HEK293 (cell line): ENCODE measurements around the gene MAP3K6.

ENCODE experiments used
- BCL11B ChIP-seq: fragments of 450-650 bp; formaldehyde crosslinking; IDR thresholded peaks from 2 replicates; pipeline ENCODE4 v1.5.1; 2016; ENCODE audit warnings: low read depth, missing biosample characterization, missing genetic modification characterization
- PATZ1 ChIP-seq: fragments of 450-650 bp; formaldehyde crosslinking; IDR thresholded peaks from 2 replicates; pipeline ENCODE4 v1.5.1; 2016; ENCODE audit warnings: missing biosample characterization, missing genetic modification characterization
- REST ChIP-seq: fragments of 450-650 bp; formaldehyde crosslinking; IDR thresholded peaks from 2 replicates; pipeline ENCODE4 v1.5.1; 2016; ENCODE audit warnings: missing biosample characterization, missing genetic modification characterization
- SALL2 ChIP-seq: fragments of 450-650 bp; formaldehyde crosslinking; IDR thresholded peaks from 2 replicates; pipeline ENCODE4 v1.5.0; 2017; ENCODE audit warnings: missing biosample characterization, mild to moderate bottlenecking, missing genetic modification characterization, borderline replicate concordance
- SCRT2 ChIP-seq: fragments of 450-650 bp; formaldehyde crosslinking; IDR thresholded peaks from 2 replicates; pipeline ENCODE4 v1.5.1; 2016; ENCODE audit warnings: missing biosample characterization, missing genetic modification characterization
- SP2 ChIP-seq: fragments of 450-650 bp; formaldehyde crosslinking; IDR thresholded peaks from 2 replicates; pipeline ENCODE4 v1.5.1; 2016; ENCODE audit warnings: missing biosample characterization, missing genetic modification characterization
- SP7 ChIP-seq: fragments of 450-650 bp; formaldehyde crosslinking; IDR thresholded peaks from 2 replicates; pipeline ENCODE4 v1.5.1; 2016; ENCODE audit warnings: missing biosample characterization, missing genetic modification characterization
- WT1 ChIP-seq: fragments of 450-650 bp; formaldehyde crosslinking; IDR thresholded peaks from 2 replicates; pipeline ENCODE4 v1.5.1; 2016; ENCODE audit warnings: missing biosample characterization, missing genetic modification characterization
- ZBTB7A ChIP-seq: fragments of 450-650 bp; formaldehyde crosslinking; IDR thresholded peaks from 2 replicates; pipeline ENCODE4 v1.5.1; 2016; ENCODE audit warnings: low read depth, missing biosample characterization, missing genetic modification characterization
- ZBTB8A ChIP-seq: fragments of 450-650 bp; formaldehyde crosslinking; IDR thresholded peaks from 2 replicates; pipeline ENCODE4 v1.5.1; 2016; ENCODE audit warnings: missing biosample characterization, missing genetic modification characterization
- ZEB2 ChIP-seq: fragments of 450-650 bp; formaldehyde crosslinking; IDR thresholded peaks from 2 replicates; pipeline ENCODE4 v1.5.1; 2016; ENCODE audit warnings: missing biosample characterization, missing genetic modification characterization
- ZFP69B ChIP-seq: fragments of 450-650 bp; formaldehyde crosslinking; IDR thresholded peaks from 2 replicates; pipeline ENCODE4 v1.5.1; 2016; ENCODE audit warnings: missing biosample characterization, missing genetic modification characterization
- ZIC2 ChIP-seq: fragments of 450-650 bp; formaldehyde crosslinking; IDR thresholded peaks from 2 replicates; pipeline ENCODE4 v1.5.1; 2016; ENCODE audit warnings: missing biosample characterization, missing genetic modification characterization
- ZNF112 ChIP-seq: fragments of 450-650 bp; formaldehyde crosslinking; IDR thresholded peaks from 2 replicates; pipeline ENCODE4 v1.5.0; 2017; ENCODE audit warnings: missing biosample characterization, missing genetic modification characterization
- ZNF140 ChIP-seq: fragments of 450-650 bp; formaldehyde crosslinking; IDR thresholded peaks from 2 replicates; pipeline ENCODE4 v1.5.1; 2016; ENCODE audit warnings: missing biosample characterization, missing genetic modification characterization
- ZNF16 ChIP-seq: fragments of 450-650 bp; formaldehyde crosslinking; IDR thresholded peaks from 2 replicates; pipeline ENCODE4 v1.5.1; 2016; ENCODE audit warnings: low read depth, missing biosample characterization, missing genetic modification characterization
- ZNF175 ChIP-seq: fragments of 450-650 bp; formaldehyde crosslinking; IDR thresholded peaks from 2 replicates; pipeline ENCODE4 v1.5.1; 2016; ENCODE audit warnings: missing biosample characterization, missing genetic modification characterization
- ZNF18 ChIP-seq: fragments of 450-650 bp; formaldehyde crosslinking; IDR thresholded peaks from 2 replicates; pipeline ENCODE4 v1.5.1; 2016; ENCODE audit warnings: missing biosample characterization, missing genetic modification characterization
- ZNF223 ChIP-seq: fragments of 450-650 bp; formaldehyde crosslinking; IDR thresholded peaks from 2 replicates; pipeline ENCODE4 v1.5.1; 2016; ENCODE audit warnings: missing biosample characterization, missing genetic modification characterization
- ZNF23 ChIP-seq: fragments of 450-650 bp; formaldehyde crosslinking; IDR thresholded peaks from 2 replicates; pipeline ENCODE4 v1.5.1; 2016; ENCODE audit warnings: missing biosample characterization, missing genetic modification characterization, borderline replicate concordance
- ZNF239 ChIP-seq: fragments of 450-650 bp; formaldehyde crosslinking; IDR thresholded peaks from 2 replicates; pipeline ENCODE4 v1.5.1; 2016; ENCODE audit warnings: missing biosample characterization, missing genetic modification characterization
- ZNF555 ChIP-seq: fragments of 450-650 bp; formaldehyde crosslinking; conservative IDR thresholded peaks from 2 replicates; pipeline ENCODE4 v1.5.1; 2017; ENCODE audit warnings: missing biosample characterization, mild to moderate bottlenecking, missing genetic modification characterization, inconsistent platforms
- ZNF677 ChIP-seq: fragments of 450-650 bp; IDR thresholded peaks from 2 replicates; pipeline ENCODE4 v1.5.0; 2018; ENCODE audit warnings: missing biosample characterization, mild to moderate bottlenecking, missing genetic modification characterization, moderate library complexity
- ZNF768 ChIP-seq: fragments of 450-650 bp; formaldehyde crosslinking; IDR thresholded peaks from 2 replicates; pipeline ENCODE4 v1.5.1; 2018; ENCODE audit warnings: missing biosample characterization, mild to moderate bottlenecking, missing genetic modification characterization
- ZNF776 ChIP-seq: fragments of 450-650 bp; formaldehyde crosslinking; IDR thresholded peaks from 2 replicates; pipeline ENCODE4 v1.5.0; 2017; ENCODE audit warnings: missing biosample characterization, missing genetic modification characterization, borderline replicate concordance
- ZNF792 ChIP-seq: fragments of 450-650 bp; formaldehyde crosslinking; IDR thresholded peaks from 2 replicates; pipeline ENCODE4 v1.5.1; 2016; ENCODE audit warnings: missing biosample characterization, missing genetic modification characterization
- ZSCAN5A ChIP-seq: fragments of 450-650 bp; formaldehyde crosslinking; IDR thresholded peaks from 2 replicates; pipeline ENCODE4 v1.5.1; 2016; ENCODE audit warnings: missing biosample characterization, missing genetic modification characterization
- ZXDB ChIP-seq: fragments of 450-650 bp; formaldehyde crosslinking; IDR thresholded peaks from 2 replicates; pipeline ENCODE4 v1.5.1; 2016; ENCODE audit warnings: missing biosample characterization, missing genetic modification characterization
- TF ChIP-seq, protein P1 (sequence below): fragments of 450-650 bp; formaldehyde crosslinking; IDR thresholded peaks from 2 replicates; pipeline ENCODE4 v1.5.1; 2016; ENCODE audit warnings: missing biosample characterization, missing genetic modification characterization
- TF ChIP-seq, protein P2 (sequence below): fragments of 450-650 bp; formaldehyde crosslinking; IDR thresholded peaks from 2 replicates; pipeline ENCODE4 v1.5.1; 2016; ENCODE audit warnings: missing biosample characterization, missing genetic modification characterization

The MAP3K6 gene

GRCh38 chr1:27306892-27307761 lies 59.6 kb downstream of the MAP3K6 start (continued):
- TF ChIP-seq REST (tag by site-specific recombination) (no peak), ZNF768 (no peak), ZNF223 (tag by site-specific recombination) (no peak), ZNF792 (tag by site-specific recombination) (no peak), ZEB2 (tag by site-specific recombination) (no peak), ZNF140 (tag by site-specific recombination) (no peak), ZNF23 (no peak), ZNF16 (tag by site-specific recombination) (no peak), SP2 (tag by site-specific recombination) (no peak), ZBTB7A (tag by site-specific recombination) (no peak), ZNF776 (no peak), ZNF175 (tag by site-specific recombination) (no peak), ZNF677 (no peak), ZNF555 (tag by site-specific recombination) (no peak), WT1 (tag by site-specific recombination) (peak; percentile 76), SCRT2 (tag by site-specific recombination) (no peak), PATZ1 (no peak), ZSCAN5A (tag by site-specific recombination) (no peak), SP7 (peak; percentile 21; the same call in 1 of the 2 replicates), ZNF18 (no peak), ZIC2 (tag by site-specific recombination) (peak; percentile 62), ZNF112 (tag by site-specific recombination) (no peak), ZBTB8A (tag by site-specific recombination) (no peak), ZFP69B (tag by site-specific recombination) (no peak), ZXDB (tag by site-specific recombination) (no peak), SALL2 (tag by site-specific recombination) (no peak), ZNF239 (tag by site-specific recombination) (no peak), BCL11B (no peak)
- TF ChIP-seq, protein P1, sequence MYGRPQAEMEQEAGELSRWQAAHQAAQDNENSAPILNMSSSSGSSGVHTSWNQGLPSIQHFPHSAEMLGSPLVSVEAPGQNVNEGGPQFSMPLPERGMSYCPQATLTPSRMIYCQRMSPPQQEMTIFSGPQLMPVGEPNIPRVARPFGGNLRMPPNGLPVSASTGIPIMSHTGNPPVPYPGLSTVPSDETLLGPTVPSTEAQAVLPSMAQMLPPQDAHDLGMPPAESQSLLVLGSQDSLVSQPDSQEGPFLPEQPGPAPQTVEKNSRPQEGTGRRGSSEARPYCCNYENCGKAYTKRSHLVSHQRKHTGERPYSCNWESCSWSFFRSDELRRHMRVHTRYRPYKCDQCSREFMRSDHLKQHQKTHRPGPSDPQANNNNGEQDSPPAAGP (tag by site-specific recombination), result peak; percentile 91
- TF ChIP-seq, protein P2, sequence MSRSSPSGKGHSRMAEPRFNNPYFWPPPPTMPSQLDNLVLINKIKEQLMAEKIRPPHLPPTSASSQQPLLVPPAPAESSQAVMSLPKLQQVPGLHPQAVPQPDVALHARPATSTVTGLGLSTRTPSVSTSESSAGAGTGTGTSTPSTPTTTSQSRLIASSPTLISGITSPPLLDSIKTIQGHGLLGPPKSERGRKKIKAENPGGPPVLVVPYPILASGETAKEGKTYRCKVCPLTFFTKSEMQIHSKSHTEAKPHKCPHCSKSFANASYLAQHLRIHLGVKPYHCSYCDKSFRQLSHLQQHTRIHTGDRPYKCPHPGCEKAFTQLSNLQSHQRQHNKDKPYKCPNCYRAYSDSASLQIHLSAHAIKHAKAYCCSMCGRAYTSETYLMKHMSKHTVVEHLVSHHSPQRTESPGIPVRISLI (tag by site-specific recombination), result no peak
